Eye (tissue), 1 donor: Measurements from ENCODE around the gene PUM2.
"Not testable (repeated sequence)": the region's sequence is repeated elsewhere in the genome, so short reads cannot be mapped to it uniquely, and the experiment has no call there.

Experiments
- DNase-seq: peaks from one replicate; pipeline ENCODE4 v3.0.0-alpha.2; 2015

Gene PUM2

DNA sequence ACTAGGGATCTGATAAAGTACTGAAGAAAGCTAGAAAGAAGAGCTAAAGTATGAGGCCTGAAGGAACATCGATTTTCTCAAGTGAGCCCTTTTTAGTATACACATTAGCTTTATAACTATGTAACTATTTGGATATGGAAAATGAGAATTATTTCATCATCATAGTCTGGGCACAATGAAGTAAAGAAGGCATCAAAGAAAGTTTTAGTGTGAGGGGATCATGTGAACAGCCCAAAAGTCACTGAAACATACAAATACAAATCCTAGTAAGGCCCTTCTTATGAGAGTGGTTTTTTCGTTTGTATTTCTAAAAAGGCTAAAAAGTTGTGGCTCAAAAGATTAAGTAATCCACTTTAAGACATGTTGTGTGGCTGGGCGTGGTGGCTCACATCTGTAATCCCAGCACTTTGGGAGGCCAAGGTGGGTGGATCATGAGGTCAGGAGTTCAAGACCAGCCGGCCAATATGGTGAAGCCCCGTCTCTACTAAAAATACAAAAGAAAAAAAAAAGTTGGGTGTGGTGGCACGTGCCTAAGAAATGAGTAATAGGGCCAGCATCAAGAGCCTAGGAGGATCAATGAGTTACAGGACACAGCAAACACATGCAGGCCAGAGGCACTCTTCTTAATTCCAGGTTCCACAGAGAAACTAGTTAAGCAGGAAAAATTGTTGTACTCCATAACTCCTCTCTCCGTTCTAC, 61.9 kb downstream of the PUM2 start:
- DNase-seq, result no peak

- DNase-seq, result peak; percentile 24
These were observed 67.6 kb downstream of the PUM2 start for GRCh38 chr2:20282916-20283592.

DNA sequence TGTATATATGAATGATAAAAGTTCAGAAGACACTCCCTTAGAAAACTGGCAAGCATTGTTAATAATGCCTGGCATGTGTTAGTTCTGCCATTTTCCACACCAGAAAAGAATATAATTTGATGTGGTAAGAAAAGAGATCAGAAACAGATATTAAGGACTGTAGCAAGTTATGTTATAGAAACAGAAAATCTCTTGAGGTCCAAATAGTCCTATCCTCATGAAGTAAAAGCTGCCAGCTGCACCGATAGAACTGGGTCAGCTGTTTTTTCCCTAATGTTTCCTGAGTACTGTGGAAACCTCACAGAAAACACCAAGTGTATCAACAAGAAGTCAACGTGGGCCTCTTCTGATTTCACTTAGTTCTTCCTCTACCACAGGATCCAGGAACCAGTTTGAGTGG, 68.8 kb downstream of the PUM2 start:
- no peak for DNase-seq

GRCh38 chr2:20273042-20273441, 77.6 kb downstream of the PUM2 start:
- no peak for DNase-seq

DNA sequence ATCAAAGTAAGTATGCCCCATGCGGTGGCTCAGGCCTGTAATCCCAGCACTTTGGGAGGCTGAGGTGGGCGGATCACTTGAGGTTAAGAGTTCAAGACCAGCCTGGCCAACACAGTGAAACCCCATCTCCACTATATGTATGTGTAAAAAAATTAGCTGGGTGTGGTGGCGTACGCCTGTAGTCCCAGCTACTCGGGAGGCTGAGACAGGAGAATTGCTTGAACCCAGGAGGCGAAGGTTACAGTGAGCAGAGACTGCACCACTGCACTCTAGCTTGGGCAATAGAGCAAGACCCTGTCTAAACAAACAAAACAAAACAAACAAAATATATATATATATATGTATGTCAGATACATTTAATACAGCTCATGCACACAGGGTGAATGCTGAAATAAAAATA, 82.3 kb downstream of the PUM2 start:
- DNase-seq, result not testable (repeated sequence)

GRCh38 chr2:20267529-20267928, 83.1 kb downstream of the PUM2 start:
- DNase-seq, result no peak

GRCh38 chr2:20264629-20265028, 86.0 kb downstream of the PUM2 start:
- no peak for DNase-seq

DNA sequence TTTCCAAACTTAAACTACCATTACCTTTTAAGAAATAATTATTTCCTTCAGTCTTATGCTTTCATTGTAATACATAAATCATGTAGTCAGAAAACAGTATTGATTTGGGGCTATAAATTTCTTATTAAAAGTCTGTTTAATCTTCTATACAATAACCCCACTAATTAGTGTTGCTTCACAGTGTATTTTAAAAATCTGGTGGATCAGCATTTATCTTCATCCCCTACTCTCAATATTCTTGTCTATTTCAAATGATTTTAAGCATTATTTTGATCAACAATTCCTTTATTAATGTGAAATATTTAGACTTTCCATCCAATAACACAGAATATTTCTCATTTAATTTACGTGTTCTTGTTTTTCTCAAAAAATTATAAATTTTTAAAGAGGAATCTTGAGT, 93.2 kb downstream of the PUM2 start:
- no peak for DNase-seq

DNA sequence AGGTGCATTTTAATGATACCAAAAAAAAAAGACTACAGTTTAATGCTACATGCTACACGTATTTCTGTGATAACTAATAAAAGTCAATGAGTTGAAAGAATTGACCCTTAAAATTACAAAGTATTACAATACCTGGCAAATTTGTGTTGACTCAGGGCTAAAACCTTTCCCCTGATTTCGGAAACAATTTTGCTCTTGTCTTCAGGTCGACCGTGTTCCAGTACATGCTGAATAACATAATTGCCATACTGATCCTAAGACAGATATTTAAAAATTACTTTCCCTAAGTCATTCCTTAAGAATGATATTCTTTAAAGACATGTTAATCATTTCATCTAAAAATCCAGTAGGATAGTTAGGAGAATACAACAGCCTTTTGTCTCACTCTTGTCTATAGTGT, 95.9 kb downstream of the PUM2 start:
- DNase-seq, result no peak

GRCh38 chr2:20250436-20250835, 100.2 kb downstream of the PUM2 start:
- no peak for DNase-seq

DNA sequence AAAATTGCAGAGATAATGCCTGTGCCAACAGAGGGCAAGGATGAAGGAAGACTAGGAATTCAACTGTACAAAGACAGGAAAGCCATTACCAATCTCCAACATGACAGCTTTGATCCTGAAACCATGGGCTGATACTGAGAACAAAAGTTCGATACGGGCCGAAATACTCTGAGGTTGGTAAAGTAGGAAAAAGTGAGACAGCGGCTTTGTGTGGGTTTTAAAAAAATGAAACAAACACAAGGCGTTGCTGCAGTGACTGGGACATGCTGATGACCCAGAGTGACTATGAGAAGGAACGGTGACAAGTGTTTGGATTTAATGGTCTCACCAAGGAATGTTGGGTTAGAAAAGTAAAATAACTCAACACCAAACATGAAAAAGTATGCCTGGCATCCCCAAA, 101.5 kb downstream of the PUM2 start:
- no peak for DNase-seq

DNA sequence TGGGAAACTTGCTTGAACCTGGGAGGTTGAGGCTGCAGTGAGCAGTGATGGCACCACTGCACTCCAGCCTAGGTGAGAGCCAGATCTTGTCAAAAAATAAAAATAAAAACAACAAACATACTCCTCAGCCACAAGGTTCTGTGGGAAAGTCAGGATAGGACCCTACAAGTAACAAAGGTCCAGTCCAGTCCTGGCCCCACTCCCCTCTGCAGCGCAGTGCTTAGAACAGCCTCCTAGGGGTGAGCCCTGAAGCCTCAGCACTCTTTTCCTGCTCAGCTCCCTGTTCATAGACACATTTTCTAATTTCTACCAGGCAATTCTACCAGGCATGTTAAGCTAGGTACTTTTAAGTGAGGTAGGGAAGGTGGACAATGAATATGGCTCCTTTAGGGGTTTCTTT, 103.6 kb downstream of the PUM2 start:
- DNase-seq, result no peak

- not testable (repeated sequence) for DNase-seq
These were observed 107.0 kb downstream of the PUM2 start for GRCh38 chr2:20243637-20244036.

GRCh38 chr2:20242727-20243377, 107.8 kb downstream of the PUM2 start:
- no peak for DNase-seq

- DNase-seq, result no peak
These were observed 108.5 kb downstream of the PUM2 start for GRCh38 chr2:20241973-20242726.

DNA sequence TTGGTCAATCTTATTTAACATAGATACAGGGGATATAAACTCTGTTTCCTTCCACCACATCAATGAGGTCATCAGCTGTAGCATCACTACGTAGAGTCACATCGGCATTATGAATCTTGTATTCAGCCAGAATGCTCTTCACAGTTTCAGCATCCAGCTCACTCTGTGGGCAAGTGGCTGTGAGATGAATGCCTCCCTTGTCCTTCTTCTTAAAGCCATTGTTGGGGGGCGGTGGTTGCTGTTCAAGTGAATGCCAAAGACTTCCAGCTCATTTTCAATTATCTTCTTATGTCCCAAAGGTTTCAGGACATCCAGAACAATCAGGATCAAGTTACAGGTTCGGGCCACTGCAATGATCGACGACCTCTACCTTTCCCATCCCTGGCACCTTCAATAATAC, 110.4 kb downstream of the PUM2 start:
- DNase-seq, result not testable (repeated sequence)

GRCh38 chr2:20236496-20236895, 114.1 kb downstream of the PUM2 start:
- peak; percentile 35 for DNase-seq

DNA sequence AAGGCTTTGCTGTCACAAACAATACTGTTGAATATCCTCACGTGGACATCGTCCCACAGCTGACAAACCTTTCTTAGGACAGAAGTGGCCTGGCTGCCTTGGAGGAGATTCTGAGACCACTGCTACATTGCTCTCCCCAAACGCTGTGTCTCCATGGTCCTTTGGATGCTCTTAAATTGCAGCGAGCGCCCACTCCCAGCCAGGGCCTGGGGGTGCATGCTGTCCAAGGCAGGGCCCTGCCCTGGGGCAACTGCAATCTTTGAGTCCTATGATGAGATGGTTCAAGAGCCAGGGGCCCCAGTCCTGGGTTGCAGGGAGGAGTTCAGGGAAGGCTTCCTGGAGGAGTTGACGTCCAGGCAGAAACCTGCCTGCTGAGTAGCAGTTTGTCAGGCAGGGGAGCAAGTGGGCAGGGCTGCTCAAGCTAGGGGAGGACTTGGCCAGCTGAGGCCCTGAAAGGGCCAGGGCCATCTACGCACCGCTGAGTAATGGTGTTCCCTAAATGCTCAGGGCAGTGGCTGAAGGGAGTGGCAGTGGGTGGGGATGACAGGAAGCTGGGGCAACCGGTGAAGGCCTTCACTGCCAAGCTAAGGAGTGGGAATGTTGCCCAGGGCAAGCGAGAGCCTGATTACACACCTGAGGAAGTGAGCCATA, 114.9 kb downstream of the PUM2 start:
- DNase-seq, result no peak

- DNase-seq, result not testable (repeated sequence)
These were observed 116.0 kb downstream of the PUM2 start for GRCh38 chr2:20234597-20234996.

GRCh38 chr2:20232837-20233207, 117.8 kb downstream of the PUM2 start:
- DNase-seq, result no peak

DNA sequence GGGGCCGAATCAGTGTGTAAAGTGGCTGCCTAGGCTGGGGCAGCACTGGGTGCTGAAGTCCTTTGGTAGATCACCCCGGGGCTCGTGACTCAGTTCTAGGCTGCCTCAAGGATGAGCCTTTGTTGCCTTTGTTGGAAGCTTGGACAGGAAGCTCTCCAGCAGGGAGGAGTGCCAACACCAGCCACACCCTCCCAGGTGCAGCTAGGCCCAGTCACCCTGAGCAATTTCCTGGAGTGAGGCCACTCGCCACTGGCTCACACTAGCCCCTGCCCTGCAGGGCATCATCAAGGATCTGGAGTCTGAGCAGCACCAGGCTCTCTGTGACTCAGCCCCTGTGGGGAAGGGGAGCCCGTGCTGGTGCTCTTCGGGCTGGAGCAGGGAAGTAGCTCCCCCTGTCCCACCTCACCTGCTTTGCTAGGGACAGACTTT, 119.0 kb downstream of the PUM2 start:
- no peak for DNase-seq

DNA sequence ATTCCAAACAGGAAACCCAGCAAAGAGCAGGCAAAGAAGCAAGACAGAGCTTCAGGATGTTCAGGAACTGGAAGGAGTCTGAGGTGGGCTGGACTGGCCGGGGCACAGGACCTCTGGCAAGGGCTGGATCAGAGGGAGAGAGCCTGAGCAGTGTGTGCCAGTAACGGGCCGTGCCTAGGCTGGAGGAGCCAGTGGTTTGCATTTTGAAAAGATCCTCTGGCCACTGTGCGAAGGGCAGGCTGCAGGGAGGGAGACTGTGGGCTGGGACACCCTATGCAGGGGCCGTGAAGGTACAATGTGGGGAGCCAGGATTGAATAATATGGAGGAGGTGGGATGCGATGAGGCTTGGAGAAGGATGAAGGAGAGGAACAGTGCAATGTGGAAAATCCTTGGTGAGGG, 119.5 kb downstream of the PUM2 start:
- no peak for DNase-seq

- DNase-seq, result no peak
These were observed 120.6 kb downstream of the PUM2 start for GRCh38 chr2:20230114-20230425.
